OCI-M2 (cell line): Measurements from ENCODE around the gene UFSP1.

ENCODE experiments used
- DNase-seq: peaks from one replicate; lab custom pipeline; 2025; ENCODE audit not compliant: unreplicated experiment; lab: John Stamatoyannopoulos, UW

UFSP1 gene

DNA sequence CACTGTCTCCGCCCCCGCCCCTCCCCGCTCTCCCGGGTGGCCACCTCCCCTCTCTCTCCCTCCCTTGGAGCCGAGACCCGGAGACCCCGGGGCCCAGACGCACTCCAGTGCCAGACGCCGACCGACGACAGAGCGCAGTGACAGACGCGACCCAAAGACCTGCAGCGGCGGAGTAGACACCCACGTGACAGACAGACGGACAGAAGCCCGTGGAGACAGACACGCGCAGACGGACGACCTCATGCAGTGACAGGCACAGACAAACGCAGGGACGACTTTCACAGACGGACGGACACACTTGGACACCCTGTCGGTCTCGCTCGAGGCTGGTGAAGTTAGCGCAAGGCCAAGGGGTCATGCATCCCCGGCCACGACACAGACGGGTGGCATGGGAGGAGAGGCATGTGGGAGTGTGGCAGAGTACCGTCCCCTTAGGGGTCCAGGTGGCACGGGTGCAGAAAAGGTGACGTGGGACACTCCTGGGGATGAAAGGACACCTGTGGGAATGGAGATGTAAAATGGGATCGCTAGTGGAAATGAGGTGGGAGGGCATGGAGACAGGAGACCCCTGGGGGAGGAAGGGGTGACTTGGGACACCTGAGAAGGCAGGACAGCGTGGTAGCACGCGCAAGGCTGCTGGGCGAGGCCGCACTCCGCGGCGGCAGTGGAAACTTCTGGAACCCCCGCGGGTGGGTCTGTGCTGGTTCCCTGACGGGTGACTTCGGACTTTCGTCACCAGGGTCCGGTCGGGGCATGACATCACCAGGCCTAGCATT lies 6.6 kb upstream of the UFSP1 start:
- no peak for DNase-seq

DNA sequence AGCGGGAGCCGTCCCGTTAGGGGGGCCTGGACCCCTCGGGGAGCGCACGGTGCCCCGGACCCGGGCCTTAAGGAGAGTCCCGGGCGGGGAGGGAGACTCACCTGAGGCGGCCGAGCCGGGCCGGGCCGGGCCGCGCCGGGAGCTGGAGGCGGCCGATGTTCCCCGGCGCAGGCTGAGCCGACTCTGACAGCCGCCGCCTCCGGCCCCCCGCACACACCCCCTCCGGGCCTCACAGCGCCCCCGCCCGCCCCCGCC lies 6.1 kb upstream of the UFSP1 start, which contains the start of gene ACHE:
ACHE (minus strand) TSS at position 188 of the 255 bp plus-strand sequence. CDS start 1,656 bp downstream, outside the sequence.
- no peak for DNase-seq

DNA sequence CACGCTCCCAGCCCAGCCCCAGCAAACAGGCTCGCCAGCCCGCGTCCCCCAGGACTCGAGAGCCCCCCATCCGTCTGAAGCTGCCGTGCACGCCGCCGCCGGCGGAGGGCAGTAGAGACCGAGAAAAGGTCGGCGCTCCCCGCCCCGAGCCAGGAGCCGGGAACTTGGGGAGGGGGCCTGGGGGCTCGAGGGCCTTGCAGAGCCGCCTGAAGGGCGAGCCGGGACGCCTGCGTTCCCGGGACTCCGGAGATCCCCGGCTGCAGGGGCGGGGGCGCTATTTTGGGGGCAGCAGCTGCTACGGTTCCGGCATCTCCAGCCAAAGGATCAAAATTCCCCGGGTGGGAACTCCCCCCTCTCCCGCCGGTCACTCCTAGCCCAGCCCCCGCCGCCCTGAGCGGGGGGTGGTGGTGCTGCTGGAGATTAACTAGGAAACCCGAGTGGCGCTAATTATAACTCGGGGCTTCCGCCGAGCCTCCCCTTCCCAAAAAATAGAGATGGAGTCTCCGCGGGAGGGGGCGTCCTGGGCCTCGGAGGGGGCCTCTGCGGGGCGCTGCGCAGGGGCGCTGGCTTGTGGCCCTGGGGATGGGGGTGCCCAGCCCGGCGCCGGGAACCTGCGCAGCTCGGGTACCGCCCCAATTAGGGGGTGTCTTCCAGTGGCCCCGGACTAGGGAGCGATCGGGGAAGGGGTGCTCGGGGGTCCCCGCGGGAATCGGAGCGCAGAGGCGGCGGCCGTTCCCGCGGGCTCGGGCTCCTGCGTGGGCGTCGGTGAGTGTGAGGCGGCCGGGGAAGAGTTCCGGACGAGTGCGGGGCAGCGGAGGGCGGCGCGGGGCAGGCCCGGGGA lies 5.6 kb upstream of the UFSP1 start:
- no peak for DNase-seq

DNA sequence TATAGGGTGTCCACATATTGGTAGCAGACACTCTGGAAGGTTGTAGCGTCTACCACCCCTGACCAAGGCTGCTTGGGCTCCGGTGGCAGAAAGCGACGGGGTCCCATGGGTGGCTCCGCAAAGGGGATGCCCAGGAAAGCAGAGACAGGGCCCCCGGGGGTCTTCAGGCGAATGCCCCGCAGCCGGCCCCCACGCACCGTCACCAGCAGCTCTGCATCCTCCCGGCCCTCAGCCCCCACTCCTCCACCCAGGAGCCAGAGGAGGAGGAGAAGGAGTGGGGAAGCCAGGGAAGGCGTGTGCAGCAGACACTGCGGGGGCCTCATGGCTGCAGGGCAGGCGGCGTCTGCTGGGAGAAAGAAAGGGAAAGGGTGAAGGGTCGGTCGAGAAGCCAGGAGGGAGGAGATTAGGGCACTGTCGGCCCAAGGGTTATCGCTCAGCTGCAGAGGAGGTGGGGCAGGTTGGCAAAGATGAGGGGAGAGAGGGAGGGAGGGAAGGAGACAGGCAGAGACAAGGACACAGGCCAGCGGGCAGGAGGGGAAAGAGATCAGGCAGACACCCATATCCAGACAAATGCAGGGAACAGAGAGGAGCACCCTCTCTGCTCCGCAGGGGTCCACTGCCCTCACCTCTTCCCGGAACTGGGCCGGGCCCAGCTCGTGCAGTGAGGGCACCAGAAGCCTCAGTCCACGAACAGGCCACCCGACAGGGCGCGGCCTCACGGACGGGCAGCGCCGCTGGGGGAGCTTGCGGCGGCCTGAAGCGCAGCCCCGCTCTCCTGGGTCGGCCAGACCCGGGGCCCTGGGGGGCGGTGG lies 4.6 kb upstream of the UFSP1 start:
- DNase-seq = peak; percentile 41

DNA sequence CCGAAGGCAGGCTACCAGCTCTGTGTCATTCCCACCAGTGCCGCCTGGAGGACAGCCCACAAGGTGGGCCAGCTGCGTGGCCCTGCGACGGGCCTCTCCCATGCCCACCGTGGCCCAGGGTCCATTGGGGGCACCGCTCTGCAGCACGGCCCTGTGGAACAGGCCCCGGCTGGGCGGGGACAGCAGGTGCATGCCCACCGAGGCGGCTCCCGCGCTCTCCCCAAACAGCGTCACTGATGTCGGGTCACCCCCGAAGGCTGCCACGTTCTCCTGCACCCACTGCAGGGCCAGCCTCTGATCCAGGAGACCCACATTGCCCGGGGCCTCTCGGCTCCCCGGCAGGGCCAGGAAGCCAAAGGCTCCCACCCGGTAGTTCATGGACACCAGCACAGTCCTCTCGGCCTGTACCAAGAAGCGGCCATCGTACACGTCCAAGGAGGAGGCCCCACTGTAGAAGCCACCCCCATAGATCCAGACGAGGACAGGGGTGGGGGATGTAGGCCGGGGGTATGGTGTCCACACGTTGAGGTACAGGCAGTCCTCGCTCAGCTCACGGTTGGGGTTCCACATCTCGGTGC lies 3.9 kb upstream of the UFSP1 start:
- no peak for DNase-seq

DNA sequence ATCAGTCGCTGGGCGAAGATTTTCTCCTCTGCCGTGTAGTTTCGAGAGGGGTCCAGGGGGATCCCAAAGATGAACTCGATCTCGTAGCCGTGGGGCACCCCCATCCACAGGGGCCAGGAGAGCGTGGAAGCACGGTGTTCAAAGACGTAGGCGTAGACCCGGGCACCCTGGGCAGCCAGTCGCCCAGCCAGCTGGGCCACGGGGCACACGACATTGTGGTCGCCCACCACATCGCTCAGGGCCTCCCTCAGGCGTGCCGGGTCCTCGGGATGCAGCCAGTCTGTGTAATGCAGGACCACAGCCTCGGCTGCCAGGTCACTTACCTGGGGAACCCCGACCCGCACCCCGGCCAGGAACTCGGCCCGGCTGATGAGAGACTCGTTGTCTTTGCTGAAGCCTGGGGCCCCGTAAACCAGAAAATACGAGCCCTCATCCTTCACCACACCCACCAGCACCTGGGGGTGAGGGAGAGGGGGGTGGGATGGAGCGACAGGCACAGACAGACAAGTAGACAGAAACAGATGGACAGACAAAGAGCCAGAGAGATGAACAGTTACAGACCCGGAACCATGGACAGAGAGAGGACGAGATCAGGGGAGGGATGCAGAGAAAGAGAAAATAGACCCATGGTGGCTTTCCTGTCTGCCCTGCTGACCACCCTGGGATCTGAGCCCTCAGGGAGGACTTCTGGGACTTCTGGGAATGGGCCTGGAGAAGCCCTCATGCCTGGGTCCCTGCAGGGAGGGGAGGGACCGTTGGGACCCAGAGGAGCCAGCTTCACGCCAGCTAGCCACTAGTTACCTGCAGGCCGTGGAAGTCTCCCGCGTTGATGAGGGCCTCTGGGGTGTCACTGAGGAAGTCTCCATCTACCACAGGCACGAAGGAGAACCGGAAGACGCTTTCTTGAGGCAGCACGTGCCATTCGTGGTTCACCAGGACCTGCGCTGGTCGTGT lies 3.1 kb upstream of the UFSP1 start:
- DNase-seq = no peak

DNA sequence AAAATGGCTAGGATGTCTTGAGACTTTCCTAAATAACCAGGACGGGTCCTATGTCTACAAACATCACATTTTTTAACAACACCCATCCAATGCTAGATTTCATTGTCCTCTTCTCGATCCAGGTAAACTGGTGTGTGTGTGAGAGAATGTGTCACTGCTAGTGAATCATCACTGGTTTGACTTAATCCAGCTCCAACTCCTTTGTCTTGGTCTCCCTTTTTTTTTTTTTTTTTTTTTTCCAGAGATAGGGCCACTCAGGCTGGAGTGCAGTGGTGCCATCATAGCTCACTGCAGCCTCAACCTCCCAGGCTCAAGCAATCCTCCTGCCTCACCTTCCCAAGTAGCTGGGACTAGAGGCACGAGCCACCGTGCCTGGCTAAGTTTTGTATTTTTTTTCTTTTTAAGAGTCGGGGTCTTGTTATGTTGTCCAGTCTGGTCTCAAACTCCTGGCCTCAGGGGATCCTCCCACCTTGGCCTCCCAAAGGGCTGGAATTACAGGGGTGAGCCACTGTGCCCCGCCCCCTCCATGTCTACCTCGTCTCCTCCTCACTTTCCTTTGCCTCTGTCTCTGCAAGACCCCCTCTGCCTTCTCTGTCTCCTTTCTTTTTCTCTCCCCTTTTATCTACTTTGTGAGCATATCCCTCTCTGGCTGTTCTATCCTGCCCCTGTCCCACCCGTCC lies 2.2 kb upstream of the UFSP1 start:
- DNase-seq = no peak

DNA sequence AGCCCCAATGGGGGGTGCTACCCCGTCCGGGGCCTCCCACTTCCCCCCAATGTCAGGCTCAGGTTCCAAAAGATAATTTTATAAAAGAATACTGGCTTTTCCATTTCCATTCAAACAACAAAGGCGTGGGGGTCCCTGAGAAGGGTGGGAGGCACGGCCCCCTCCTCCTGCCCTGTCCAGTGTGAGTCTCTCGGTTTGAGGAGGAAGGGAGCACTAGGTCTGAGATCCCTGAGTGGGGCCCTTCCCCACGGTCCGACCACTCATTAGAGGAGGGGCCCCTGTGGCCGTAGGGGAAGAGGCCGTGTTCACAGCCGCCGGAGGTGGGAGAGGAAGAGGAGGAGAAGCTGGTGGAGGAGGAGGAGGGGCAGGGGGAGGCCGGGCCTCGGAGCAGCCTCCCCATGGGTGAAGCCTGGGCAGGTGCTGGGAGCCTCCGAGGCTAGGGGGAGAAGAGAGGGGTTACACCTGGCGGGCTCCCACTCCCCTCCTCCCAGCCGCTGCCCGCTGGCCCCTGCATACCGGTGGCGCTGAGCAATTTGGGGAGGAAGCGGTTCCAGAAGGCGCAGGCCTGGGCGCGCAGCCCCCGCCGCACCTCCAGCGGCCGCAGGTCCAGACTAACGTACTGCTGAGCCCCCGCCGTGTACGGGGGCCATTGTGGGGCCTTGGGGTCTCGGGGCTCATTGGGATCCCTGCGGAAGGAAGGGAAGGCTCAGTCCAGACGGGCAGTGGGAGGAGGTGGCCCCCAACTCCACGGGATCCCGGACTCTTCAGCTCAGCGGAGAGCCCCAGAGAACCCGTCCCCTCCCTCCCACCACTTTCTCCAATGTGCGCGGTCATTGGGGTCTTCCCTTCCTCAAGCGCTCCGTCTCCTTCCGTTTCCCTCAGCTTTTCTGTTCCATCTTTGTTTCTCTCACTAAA lies 1.4 kb upstream of the UFSP1 start:
- no peak for DNase-seq

DNA sequence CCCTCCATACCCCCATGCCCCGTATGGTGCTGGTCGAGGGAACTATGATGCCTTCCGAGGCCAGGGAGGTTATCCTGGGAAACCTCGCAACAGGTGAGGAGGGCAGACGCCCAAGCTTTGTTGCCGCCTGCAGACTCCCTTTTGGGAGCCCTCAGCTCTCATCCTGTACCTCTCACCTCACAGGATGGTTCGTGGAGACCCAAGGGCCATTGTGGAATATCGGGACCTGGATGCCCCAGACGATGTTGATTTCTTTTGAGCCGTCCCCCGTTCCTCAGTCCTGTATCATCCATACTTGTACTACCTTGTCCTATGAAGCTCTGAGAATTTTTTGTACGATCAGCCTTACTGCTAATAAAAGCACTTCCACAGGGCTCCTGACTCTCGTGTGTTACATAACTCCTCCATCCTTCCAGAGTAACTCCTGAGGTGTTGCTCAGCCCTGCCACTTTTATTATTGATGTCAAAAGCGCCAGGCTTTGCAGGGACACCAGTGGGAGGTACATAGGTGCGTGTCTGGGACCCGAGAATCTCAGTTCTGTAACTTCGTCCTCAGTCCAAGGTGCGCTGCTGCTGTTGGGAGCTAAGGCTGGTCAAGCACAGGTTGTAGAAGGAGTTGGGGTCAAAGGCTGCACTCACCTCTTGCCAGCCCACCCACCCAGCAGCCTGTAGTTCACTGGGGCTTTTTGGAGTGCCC lies 1.1 kb downstream of the UFSP1 start:
- DNase-seq = no peak

DNA sequence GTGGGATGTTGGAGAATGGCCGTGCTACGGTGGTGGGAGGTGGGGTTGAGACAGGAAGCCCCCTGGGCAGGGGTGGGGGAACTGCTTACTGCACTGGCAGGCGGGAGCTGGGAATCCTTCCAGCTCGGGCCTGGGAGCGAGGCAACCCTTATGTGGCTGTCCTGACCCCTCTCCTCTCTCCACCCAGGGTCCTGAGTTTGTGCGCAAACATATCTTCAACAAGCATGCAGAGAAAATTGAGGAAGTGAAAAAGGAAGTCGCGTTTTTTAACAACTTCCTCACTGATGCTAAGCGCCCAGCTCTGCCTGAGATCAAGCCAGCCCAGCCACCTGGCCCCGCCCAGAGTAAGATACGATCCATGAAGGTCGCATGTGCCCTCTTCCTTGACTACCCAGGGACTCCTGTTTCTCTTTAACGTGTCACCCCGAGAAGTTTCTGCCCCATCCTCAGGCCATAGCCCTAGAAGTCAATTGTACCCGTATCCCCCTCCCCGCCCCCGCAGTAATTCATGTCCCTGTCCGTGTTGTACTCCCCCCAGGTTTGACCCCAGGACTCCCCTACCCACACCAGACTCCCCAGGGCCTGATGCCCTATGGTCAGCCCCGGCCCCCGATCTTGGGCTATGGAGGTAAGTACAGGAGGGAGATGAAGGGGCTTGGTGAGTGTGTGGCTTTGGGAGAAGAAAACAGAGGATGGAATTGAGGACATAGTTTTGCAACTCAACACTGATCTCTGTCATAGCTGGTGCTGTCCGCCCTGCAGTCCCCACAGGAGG lies 1.8 kb downstream of the UFSP1 start:
- peak; percentile 28 for DNase-seq

DNA sequence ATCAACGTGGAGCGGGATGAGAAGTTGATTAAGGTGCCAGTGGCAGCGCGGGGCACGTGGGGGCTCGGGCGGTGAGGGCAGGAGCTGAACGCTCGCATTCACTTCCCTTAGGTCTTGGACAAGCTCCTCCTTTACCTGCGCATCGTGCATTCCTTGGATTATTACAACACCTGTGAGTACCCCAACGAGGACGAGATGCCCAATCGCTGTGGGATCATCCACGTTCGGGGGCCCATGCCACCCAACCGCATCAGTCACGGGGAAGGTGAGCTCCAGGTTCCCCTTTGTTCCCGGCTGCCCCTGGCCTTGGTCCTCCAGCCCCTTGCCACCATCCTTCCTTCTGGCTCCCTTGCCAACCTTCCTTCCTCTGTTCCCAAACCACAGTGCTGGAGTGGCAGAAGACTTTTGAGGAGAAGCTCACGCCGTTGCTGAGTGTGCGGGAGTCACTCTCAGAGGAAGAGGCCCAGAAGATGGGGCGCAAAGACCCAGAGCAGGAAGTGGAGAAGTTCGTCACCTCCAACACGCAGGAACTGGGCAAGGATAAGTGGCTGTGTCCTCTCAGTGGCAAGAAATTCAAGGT lies 2.5 kb downstream of the UFSP1 start:
- no peak for DNase-seq

DNA sequence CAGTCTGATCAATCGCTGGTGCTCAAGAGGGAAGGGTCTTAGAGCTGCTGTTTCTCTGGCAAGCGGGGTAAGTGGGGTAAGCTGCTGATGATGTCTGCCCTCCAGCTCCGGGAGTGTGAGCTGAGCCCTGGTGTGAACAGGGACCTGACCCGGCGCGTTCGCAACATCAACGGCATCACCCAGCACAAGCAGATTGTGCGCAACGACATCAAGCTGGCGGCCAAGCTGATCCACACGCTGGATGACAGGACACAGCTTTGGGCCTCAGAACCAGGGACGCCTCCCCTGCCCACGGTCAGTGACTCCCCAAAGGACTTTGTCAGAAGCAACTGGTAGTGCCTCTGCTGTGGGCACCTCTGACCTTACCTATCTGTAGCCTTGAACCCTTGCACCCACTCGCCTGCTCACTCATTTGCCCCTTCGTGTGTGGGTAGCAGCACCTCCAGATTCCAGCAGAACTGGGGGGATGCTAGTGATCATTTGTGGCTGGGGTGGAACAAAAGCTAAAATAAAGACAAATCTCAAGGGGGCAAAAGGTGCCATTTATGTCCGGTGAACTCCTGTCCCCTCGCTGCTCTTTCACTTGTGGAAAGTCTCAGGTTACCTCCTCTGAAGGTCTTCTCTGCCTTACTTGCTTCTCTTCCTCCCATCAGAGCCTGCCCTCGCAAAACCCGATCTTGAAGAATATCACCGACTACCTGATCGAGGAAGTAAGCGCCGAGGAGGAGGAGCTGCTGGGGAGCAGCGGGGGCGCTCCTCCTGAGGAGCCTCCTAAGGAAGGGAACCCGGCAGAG lies 3.2 kb downstream of the UFSP1 start:
- no peak for DNase-seq

DNA sequence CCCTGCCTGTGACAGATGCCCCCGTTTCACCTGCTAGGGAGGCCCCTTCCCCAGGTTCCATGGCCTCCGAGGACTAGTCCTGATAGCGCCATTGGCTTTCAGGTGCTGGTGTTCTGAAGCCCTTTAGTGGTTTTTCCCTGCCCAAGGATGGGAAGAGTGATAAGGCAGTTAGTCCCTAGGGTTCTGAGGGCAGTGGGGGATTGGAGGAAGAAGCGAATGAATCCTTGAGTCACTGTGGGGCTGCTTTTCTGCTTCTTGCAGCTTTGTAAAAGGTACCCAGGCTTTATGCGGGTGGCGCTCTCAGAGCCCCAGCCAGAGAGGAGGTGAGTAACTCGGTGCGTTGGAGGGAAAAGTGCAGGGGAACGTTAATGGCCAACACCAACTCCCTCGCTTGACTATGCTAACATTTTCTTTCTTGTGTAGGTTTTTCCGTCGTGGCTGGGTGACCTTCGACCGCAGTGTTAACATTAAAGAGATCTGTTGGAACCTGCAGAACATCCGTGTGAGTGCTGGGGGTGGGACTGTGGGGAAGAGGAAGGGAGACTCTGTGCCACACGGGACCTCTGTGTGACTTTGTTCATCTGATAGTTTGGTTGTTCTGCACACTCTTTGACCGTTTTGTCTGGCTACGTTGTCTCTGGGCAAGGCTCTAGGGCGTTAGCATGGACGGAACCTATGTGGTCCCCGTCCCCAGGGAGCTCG lies 3.9 kb downstream of the UFSP1 start:
- no peak for DNase-seq

DNA sequence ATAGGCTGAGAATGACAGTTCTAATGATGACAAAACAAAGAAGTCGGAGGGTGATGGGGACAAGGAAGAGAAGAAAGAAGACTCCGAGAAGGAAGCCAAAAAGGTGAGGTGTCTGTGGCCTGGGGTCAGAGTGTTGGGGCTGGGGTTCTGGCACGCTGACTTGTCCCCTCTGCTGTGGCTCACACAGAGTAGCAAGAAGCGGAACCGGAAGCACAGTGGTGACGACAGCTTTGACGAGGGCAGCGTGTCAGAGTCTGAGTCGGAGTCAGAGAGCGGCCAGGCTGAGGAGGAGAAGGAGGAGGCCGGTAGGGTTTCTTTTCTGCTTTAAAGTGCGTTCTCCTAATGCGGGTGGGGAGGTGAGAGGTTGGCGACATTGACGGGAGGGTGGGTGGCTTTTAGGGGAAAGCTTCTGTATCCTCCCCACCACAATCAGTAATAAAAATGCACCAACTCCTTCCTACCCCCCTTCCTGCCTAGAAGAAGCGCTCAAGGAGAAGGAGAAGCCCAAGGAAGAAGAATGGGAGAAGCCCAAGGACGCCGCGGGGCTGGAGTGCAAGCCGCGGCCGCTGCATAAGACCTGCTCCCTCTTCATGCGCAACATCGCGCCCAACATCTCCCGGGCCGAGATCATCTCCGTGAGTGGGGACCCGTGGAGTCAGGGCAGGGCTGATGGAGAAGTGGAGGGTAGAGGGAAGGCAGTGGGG lies 4.6 kb downstream of the UFSP1 start:
- no peak for DNase-seq
